HG03442 (cell line): ENCODE data around the gene ZBTB21.
A peak's percentile ranks its signal among the peaks of the same experiment; 100 is the strongest.

Experiments
- ATAC-seq: cut with Tn5 transposase; IDR thresholded peaks from one replicate; pipeline ENCODE4 v1.9.1; 2021; ENCODE audit warnings: mild to moderate bottlenecking, moderate library complexity; ENCODE audit not compliant: unreplicated experiment

Gene ZBTB21

DNA sequence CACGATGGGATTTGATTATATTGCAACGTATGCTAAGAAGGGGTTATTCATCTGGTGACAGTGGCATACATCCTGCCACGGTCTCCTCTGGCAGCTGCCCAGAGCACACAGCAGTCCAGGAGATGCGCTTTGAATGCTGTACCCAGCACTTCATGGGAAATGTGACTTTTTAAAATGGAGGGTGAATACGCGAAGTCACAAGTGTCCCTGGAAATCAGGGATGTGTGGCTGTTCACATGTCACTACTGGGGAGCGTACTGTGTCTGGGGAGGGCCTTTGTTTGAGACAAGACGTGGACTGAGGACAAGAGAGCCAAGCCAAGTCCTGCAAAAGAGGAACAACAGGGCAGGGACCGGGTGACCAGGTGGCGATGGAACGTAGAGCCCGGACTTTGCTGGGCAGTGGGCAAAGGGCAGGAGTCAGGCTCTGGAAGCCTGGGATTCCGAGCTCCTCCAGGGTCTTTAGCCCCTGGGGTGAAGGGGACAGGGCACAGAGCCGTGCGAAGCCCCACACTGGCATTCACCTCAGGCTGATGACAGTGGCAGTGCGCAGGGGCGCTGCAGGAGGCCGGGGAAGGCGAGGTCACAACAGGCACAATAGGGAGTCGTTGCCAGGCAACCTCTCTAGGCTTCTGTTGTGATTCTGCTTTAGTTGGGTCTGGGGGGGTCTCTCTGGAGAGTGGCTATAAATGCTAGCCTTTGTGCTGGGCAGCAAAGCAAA is 11.4 kb upstream of the ZBTB21 start:
- no peak for ATAC-seq

DNA sequence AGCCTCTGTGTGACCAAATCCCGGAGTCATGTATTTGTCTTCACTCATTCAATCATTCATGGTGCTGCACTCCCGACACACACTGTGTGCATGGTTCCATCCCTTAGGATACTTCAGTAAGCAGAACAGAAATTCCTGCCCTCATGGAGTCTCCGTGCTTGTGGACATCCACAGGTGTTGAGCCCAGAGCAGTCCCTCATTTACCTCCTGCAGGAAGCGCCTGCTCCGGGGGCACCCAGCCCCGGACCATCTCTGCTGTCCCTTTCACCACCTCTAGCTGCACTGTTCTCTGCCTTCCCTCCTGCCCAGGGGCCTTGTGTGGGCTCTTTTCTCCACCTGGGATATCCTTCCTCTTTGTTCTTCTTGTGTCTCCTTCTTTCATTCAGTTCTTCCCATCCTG is 9.5 kb upstream of the ZBTB21 start:
- no peak for ATAC-seq

GRCh38 chr21:42019101-42019605 is 9.0 kb upstream of the ZBTB21 start:
- ATAC-seq: no peak

GRCh38 chr21:42017022-42017421 is 6.9 kb upstream of the ZBTB21 start:
- ATAC-seq: no peak

DNA sequence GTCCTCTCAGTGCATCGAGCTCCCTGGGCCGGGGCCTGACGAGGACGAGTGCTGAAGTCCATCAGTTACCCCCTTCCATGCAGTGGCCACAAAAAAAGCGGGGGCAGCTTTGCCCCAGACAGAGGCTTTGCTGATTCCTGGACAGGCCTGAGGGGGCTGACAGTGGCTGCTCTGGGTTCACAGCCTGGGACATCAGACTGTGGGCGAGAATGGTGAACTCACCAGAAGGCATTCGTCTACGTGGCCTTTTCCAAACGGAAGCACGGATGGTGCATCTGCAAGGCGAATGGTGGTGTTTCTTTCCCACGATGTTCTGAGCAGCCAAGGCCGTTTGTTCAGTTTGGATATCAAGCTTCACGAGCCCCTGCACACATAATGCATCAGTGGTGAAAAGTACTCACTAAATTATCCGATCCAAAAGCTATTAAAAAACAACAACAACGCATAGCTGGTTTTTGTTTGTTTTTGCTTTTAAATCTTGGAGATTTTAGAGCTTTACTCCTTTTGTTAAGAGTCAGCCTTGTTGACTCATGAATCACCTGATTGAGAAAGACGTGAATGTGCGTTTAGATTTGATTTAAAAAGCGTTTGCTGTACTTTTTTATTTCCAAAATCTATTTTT is 6.3 kb upstream of the ZBTB21 start:
- no peak for ATAC-seq

DNA sequence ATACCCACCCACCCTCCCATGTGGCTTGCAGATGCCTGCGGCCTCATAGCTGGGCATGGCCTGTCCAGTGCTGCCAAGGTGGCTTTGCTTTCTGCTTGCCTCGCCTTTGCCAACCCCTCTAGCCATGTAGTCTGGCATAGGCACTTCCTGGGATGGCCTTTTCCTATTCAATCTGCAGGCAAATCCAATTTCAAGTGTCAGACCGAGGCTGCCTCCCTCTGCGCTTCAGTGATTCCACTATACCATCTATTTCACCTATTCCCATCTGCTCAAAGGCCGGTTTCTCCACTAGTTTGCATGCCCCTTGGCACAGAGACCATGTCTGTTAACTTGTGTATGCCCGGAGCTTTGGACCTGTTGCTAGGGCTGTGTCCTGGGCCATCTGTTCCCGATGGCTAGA is 3.8 kb upstream of the ZBTB21 start:
- ATAC-seq: no peak

GRCh38 chr21:42013376-42013775 is 3.2 kb upstream of the ZBTB21 start:
- no peak for ATAC-seq

DNA sequence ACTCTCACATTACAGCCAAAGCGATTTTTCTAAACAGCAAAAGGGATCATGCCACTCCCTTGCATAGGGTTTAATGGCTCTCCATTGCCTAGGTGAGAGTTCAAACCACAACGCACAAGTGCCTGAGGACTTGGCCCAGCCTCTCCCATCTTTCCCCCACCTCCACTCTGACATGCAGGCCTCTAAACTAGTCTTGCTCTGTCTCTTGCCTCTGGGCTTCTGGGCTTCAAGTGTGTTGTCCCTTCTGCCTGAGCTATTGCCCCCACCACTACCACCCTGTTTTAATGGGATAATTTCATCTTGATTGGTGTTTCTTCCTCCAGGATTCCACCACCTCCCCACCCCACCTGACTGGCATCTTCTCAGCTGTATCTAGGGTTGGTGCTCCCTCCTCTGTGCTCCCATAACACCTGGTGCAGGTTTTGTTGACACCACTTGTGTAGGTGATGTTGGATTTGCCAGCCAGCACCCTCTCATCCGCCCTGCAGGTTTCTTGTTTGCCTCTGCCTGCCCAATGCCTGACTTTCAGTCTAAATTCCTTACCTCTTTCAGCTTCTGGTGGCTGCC is 2.7 kb upstream of the ZBTB21 start:
- ATAC-seq: no peak

DNA sequence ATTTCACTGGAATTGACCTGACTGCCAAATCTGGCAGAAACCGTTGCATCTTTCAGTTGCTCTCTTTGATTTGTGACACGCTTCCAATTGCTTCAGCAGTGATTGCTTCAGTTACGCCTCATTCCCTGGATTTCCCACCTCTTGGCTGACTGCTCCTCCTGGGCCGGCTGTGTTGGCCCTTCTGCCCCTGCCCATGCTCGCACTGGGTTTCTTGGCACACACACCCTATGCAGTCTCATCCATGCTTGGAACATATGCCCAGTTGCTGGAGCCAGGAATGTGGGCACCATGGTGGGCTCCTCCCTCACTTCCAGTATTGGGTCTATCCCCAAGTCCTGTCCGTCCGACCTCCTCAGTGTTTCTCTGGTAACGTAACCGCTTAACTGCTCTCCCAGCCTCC is 2.2 kb upstream of the ZBTB21 start:
- ATAC-seq: no peak

DNA sequence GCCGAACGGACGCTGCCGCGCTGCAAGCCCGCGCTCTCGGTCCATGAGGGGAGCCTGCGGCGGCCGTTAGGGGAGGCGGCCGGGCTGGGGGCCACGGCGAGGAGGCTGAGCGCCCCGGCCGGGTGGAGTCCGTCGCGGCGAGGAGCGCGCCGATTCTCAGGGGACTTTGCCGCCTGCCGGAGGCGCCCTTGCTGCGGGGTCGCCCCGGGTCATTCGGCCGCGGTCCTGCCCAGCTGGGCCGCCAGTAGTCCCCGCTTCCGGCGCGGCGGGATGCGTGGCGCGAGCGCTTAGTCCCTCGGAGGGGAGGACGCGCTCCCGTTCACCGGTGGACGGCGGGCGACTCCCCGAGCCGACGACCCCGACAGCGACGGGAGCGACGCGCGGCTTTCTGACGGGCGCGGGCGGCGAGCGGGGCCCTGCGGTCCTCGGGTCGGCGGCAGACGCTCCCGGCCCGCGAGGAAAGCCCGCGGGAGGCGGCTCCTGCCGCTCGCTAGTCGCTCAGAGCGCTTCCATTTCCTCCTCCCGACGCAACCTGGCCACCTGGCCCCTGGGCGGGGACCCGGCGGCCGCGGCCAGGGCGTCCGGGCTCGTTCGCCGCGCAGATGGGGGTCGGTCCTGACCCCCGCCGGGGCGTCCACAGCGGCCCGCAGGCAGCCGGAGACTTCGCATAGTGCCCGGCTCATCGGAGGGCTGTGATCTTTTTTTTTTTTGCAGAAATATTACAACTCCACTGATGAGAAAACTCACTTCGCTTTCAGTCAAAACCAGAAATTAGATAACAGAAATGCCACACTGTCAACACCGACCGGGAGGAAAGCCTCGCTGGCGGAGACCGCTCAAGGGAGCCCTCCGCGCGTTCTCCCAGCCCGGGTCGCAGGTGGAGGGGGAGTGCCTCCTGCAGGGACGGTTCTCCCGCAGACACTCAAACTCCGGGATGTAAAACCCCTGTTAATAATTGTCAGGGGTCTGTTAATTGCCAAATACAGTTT is 641 bp upstream of the ZBTB21 start:
- peak; percentile 26 for ATAC-seq

DNA sequence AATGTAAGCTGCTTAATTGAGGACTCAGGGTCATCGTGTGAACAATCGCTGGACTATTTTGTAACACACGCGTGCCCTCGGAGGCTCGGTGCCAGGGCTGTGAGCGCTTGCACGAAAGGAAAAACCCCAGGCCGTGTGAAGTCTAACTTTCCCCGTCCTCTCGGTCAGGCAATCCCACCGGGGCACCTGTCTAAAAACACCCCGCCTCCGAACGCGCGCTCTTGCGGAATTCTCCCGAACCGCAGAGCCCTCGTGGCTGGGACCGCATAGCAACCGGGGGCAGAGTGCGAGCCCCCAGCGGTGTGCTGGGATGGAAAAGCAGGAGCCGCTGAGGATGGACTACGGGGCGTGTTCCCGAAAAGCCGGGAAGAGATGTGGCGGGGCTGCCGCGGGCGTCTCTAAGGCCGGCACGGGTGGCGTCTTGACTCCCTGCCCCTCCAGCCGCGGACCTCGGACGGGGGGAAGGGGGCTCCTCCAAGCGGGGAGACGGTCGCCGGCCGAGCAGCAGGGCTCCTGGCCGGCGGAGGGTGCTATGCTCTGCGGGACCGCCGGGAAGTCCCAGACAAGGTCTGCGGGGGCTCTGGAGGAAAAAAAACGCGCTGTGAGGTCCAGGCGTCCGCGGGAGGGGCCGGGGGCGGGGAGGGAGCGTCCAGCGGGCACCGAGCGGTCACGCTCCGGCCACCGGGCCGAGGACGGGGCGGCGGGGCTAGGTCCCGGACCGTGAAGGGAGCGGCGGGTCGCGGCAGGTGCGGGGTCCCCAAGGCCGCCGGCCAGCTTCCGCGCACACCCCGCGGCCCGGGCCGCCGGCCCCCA is 936 bp downstream of the ZBTB21 start:
- ATAC-seq: peak; percentile 23

GRCh38 chr21:42007356-42007940 is 2.7 kb downstream of the ZBTB21 start:
- no peak for ATAC-seq

DNA sequence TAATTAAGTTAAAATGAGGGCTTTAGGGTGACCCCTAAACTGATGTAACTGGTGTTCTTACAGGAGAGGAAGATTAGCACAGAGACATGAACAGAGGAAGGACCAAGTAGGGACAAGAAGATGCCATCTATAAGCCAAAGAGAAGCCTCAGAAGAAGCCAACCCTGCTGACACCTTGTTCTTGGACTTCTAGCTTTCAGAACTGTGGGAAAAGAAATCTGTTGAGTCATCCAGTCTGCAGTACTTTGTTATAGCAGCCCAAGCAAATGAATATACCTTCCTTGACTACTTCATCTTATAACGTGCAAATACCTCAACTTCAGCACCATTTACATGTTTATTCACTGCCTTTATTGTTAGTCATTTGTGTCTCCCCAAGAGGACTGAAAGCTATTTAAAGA is 3.4 kb downstream of the ZBTB21 start:
- ATAC-seq: no peak

- no peak for ATAC-seq
These were observed 5.6 kb downstream of the ZBTB21 start for GRCh38 chr21:42004406-42005199.

- ATAC-seq: peak; percentile 18
These were observed 7.1 kb downstream of the ZBTB21 start for GRCh38 chr21:42003051-42003461.

GRCh38 chr21:42002421-42002958 is 7.7 kb downstream of the ZBTB21 start:
- peak; percentile 90 for ATAC-seq

GRCh38 chr21:42001781-42002180 is 8.4 kb downstream of the ZBTB21 start:
- ATAC-seq: no peak

GRCh38 chr21:42000908-42001307 is 9.3 kb downstream of the ZBTB21 start:
- ATAC-seq: no peak

DNA sequence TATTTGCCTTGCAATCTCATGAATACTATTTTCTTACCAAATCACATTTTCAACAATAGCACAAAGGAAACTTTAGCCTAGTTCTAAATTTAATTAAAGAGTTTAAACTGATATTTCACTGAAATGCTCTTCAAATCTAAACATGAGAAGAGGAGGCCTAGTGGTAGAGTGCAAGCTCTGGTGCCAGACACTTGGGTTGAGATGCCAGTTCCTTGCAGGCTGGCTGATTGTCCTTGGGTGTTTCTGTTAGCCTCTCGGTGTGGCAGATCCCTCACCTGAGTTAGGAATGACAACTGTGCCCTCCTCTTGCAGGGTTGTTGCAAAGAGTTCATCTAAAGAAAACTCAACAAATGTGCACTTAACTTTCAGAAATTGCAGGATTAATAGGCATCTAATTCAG is 12.5 kb downstream of the ZBTB21 start:
- ATAC-seq: no peak
